ENCODE data around the gene GNLY.
"Not testable (repeated sequence)": the region's sequence is repeated elsewhere in the genome, so short reads cannot be mapped to it uniquely, and the experiment has no call there.

Gene GNLY

GRCh38 chr2:85710687-85711577 lies 16.8 kb downstream of the GNLY start:
- no peak for DNase-seq (ENCODE audit: low spot score)

DNA sequence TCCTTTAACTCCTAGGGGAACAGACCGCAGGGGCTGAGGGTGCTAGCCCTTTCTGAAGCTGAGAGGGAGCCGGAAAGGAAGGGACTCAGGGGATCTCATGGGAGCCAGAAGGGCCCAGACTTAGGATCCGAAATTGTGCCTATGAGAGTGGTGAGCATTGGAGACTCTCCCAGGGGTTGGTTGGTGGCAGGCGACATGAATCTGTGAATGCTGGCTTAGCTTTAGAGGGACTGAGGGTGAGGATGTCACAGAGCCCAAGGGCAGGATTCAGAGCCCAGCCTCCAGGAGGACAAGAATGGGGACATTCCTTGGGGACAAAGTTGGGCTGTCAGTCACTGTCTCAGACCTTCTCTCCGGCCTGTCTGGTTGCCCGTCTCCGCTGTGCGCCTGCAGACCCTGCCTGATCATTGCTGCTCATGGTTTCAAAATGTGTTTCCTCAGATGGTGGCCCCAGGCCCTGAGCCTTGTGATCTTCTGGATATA lies 17.5 kb downstream of the GNLY start:
- no peak for DNase-seq (ENCODE audit: low spot score)

DNA sequence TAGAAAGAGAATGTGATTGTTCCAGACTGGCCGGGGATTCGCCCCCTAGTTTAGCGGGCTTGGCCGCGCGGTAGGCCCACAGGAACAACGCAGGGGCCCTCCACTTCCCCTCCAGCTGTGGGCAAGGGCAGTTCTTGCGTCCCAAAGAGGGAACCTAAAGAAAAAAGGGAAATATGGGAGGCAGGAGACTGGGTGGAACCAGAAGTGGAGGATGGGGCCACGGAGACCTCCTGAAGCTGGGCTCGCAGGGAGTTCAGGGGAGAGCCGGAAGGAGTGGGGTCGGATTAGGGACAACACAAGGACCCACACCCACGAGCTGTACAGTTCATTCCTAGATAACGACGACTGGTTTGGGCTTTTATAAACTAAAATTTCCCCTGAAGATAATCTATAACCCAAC lies 18.2 kb downstream of the GNLY start:
- DNase-seq (ENCODE audit: low spot score) = no peak

GRCh38 chr2:85712849-85713612 lies 18.9 kb downstream of the GNLY start:
- peak; percentile 59 for DNase-seq (ENCODE audit: low spot score)

GRCh38 chr2:85713836-85714235 lies 19.7 kb downstream of the GNLY start:
- DNase-seq (ENCODE audit: low spot score) = no peak

DNA sequence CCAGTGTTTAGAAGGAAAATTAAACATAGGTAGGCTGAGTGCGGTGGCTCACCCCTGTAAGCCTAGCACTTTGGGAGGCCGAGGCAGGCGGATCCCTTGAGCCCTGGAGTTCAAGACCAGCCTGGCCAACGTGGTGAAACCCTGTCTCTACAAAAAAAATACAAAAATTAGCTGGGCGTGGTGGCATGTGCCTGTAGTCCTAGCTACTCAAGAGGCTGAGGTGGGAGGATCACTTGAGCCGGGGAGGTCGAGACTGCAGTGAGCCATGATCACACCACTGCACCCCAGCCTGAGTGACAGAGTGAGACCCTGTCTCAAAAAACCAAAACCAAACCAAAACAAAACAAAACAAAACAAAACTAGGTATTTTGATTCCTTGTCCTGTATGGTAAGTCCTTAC lies 20.3 kb downstream of the GNLY start:
- not testable (repeated sequence) for DNase-seq (ENCODE audit: low spot score)

DNA sequence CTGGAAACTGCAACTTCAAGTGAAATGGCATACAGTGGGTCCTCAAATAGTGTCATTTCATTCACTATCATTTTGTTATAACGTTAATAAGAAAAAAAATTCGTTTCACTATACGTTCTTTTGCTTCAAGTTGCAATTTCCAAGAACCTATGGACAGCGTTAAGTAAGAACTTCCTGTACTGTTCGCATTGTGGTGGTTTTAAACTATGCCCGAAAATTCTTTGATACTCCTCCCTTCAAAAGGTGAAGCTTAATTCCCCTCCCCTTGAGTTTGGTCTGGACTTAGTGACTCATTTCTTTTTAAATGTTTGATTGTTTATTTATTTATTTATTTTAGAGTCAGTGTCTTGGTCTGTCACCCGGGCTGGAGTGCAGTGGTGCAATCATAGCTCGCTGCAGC lies 20.7 kb downstream of the GNLY start:
- DNase-seq (ENCODE audit: low spot score) = no peak

GRCh38 chr2:85716346-85716914 lies 22.3 kb downstream of the GNLY start:
- no peak for DNase-seq (ENCODE audit: low spot score)

GRCh38 chr2:85717308-85718008 lies 23.3 kb downstream of the GNLY start:
- no peak for DNase-seq (ENCODE audit: low spot score)

DNA sequence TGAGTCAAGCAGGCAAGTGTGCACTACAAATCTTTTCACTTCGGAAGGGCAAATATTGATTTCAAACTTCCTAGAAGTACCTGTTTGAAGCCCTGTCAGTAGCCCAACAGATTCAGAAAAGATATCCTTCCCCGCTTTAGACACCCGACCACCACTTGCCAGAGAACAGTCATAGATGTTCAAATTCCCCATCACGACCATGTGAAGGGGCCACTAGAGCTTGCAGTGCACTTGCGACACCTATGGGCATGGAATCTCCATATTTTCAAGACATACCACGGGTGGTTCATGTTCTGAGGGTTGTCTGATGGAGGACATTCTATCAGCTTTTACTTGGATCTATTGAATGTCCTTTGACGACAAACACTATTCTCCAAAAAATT lies 23.8 kb downstream of the GNLY start:
- DNase-seq (ENCODE audit: low spot score) = no peak

- DNase-seq (ENCODE audit: low spot score) = no peak
Measured at GRCh38 chr2:85718885-85719492, 24.8 kb downstream of the GNLY start.

GRCh38 chr2:85719609-85720240 lies 25.6 kb downstream of the GNLY start:
- DNase-seq (ENCODE audit: low spot score) = no peak

GRCh38 chr2:85720533-85720932 lies 26.4 kb downstream of the GNLY start:
- no peak for DNase-seq (ENCODE audit: low spot score)

DNA sequence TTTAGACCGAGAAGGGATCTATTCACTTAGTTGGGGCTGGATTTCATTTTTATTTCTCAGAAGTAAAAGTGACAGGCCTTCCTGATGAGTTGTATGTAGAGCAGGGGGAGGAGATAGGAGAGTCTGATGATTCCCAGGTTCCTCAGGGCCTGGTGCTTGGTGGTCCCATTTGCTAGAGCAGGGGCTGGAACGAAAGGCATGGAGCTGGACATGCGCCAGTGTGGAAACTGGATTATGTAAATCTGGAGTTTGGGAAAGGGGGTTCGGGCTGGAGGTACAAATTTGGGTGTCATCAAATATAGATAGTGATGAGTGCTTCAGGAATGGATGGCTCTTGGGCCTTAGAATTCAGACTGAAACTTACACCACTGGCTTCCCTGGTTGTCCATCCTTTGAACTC lies 27.5 kb downstream of the GNLY start:
- no peak for DNase-seq (ENCODE audit: low spot score)

DNA sequence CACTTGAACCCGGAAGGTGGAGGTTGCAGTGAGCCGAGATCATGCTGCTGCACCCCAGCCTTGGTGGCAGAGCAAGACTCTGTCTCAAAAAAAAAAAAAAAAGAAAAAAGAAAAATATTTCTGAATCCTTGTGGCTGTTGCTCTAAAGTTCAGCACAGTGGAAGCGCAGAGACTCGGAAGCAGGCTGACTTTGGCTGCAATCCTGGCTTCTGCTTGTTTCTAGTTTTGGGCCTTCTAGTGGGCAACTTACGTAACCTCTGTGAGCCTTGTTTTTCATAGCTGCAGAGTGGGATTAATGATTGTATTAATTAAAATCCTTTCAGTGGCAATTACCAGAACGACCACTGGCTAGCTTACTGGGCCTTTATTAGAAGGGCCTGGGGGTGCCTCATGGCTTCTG lies 28.4 kb downstream of the GNLY start:
- DNase-seq (ENCODE audit: low spot score) = no peak

GRCh38 chr2:85723707-85724360 lies 29.7 kb downstream of the GNLY start:
- DNase-seq (ENCODE audit: low spot score) = peak; percentile 72

DNA sequence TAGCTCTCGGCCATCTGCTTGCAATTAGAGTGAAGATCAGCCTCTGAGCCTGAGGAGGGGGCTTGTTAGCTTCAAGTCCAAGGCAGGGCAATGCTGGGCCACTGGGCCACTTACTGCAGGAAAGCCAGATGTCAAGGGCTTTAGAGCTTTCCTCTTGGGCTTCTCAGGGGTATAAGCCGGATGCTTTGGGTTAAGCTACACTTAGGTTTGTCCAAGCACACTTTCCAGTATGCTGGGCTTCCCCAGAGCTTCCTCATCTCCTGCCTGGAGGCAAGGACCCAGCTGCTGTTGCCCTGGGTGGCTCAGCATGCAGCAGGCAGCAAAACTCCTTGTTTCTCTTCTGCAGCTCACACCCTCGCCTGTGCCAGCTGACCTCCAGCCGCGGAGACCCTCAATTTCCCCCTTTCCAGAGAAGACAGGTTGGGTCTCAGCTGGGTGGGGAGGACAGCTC lies 30.6 kb downstream of the GNLY start:
- no peak for DNase-seq (ENCODE audit: low spot score)

DNA sequence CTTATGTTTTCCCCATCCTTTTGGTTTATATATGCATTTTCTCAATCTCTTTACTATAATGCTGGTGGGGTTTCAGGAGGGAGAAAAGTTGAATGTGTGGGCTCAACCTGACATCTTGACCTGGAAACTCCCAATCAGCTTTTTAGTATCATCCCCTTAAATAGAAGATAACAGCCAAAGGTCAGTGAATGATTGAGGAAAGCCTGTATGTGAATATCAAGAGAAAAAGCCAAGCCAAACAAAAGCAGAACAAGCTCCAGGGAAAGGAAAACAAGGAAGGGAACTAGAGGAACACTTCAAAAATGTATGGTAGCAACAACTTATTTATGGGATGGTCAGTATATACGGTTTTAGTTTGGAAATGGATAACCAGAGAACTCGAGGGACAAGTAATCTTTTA lies 31.3 kb downstream of the GNLY start:
- DNase-seq (ENCODE audit: low spot score) = no peak

DNA sequence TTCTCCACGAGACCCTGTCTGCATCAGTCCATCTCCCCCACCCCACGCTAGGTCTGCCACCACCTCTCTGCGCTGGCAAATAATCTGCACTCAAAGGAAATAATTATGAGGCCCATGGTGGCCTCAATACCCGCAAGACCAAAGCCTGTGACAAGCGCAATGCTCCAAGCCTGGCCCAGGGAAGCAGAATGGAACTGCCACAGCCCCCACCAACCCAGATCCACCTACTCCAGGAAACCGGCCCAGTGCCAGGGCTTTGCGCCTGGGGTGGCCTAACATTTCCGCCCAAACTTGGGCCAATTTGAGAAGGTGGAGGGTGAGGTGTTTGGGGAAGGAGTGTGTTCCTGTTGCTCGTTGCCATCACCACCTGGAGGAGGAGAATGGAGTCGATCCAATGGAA lies 33.6 kb downstream of the GNLY start:
- no peak for DNase-seq (ENCODE audit: low spot score)

DNA sequence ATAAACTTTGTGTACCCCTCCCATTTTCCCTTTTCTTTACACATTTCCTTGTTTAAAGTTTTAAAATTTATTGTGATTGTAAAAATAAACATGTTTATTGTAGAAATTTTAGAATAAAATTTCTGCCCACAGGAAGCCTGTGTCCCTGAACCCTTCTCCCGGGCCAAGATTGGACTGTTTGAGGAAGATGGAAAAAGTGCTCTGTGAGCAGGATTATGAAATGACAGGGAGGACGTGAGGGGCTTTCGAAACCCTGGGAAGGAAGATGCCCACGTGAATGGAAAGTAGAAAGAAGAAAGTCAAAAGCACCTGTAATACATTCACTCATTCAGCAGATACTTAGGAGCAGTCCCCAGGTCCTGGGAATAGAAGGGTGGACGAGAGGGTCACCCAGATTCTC lies 34.2 kb downstream of the GNLY start:
- DNase-seq (ENCODE audit: low spot score) = no peak

Measured in hepatic stellate cell (primary cell).